HUDEP-2 (cell line): ENCODE results near the gene CAV1.

Experiments used
- DNase-seq, 76 experiments: peaks; one replicate each; lab custom pipeline; 2025; ENCODE audit not compliant: unreplicated experiment in 76 of 76; lab: John Stamatoyannopoulos, UW

CAV1 gene

DNA sequence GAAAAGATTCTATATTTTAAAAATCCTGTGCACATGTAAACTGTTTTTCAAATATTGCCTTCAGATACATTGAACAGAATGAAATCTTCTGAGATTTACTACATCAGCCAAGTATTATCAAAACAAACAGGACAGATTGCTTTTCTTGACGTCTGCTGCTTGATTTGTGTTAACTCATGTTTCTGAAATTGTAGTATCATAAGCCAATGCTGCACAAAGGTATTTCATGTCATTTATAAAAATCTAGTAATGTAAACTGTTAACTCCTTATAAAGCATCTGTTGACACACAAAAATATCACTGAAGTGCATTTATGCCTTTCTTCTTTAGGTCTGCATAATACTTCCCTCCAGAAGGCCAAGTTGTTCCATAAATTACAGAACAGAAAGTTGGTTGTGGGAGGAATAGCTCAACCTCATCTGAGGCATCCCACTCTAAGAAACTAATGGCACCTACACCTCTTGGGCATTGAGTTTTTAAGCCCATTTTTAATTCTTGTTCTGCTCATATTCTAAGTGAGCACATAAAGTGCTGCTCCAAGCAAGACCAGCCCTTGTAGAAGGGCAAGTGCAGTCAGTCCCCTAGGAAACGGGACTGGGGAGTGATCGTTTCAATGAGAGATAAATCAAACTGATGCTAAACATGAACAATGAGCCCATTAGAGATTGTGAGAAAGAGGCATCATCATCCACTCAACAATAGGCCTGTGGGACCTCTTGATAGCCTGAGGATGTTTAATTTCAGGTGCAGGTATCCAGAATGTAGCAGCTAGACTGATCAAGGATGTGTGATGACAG, 28.5 kb downstream of the CAV1 start:
- no peak for DNase-seq

DNA sequence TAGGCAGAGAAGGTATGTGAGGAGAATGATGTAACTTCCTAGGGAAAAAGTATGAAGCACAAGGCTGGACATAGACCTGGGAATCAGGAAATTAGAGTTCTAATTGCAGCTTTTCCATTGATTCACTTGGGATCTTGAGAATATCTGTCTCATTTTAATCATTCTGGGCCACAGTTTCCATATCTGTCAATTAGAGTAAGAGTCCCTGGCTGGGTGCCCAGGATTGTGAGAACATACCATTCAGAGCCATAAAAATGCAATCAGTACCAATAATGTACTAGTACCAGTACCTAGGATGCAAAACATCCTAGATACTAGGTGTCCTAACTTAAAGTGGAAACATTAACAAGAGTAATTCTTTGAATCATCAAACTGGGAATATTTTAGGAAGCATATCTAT, 29.6 kb downstream of the CAV1 start:
- DNase-seq = no peak

- DNase-seq = no peak
Observed at GRCh38 chr7:116554911-116555310, 30.1 kb downstream of the CAV1 start.

- no peak for DNase-seq
Observed at GRCh38 chr7:116557066-116557585, 32.3 kb downstream of the CAV1 start.

- DNase-seq = no peak
Observed at GRCh38 chr7:116557901-116558300, 33.1 kb downstream of the CAV1 start.

- DNase-seq = no peak
Observed at GRCh38 chr7:116560021-116560970, 35.5 kb downstream of the CAV1 start.

DNA sequence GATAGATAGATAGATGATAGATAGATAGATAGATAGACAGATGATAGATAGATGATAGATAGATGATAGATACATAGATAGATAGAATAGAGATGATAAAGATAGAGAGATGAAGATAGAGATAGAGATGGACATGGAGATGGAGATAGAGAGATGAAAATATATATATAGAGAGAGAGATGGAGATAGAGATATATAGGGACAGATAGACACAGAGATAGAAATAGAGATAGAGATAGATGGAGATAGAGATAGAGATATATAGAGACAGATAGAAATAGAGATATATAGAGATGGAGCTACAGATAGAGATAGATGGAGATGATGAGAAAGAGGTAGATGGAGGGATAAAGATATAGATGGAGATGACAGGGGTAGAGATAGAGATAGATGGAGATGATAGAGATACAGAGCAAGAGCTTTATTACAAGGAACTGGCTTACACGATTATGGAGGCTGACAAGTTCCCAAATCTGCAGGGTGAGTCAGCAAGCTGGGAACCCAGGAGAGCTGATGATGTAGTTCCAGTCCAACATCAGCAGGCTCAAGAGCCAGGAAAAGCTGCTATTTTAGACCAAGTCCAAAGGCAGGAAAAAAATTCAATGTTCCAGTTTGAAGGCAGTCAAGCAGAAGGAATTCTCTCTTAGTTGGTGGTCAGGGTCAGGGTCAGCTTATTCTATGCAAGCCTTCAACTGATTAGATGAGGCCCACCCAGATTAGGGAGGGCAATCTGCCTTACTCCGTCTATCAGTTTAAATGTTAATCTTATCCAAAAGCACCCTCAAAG, 37.1 kb downstream of the CAV1 start:
- no peak for DNase-seq

DNA sequence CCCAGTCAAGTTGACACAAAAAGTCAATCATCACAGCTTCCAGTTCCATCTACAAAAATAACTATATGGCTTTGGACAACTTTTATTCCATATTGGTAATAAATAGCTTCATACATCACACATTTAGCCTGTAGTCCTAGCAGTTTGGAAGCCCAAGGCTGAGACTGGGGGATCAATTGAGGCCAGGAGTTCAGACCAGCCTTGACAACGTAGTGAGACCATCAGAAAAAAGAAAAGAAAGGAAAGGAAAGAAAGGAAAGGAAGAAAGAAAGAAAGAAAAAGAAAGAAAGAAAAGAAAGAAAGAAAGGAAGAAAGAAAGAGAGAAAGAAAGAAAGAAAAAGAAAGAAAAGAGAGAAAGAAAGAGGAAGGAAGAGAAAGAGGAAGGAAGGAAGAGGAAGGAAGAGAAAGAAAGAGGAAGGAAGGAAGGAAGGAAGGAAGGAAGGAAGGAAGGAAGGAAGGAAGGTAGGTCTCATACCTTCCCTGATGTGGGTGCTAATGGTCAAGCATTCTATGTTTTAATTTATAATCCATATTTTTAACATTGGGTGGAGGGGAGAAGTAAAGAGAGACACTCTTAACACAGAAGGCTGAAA, 37.8 kb downstream of the CAV1 start:
- no peak for DNase-seq

DNA sequence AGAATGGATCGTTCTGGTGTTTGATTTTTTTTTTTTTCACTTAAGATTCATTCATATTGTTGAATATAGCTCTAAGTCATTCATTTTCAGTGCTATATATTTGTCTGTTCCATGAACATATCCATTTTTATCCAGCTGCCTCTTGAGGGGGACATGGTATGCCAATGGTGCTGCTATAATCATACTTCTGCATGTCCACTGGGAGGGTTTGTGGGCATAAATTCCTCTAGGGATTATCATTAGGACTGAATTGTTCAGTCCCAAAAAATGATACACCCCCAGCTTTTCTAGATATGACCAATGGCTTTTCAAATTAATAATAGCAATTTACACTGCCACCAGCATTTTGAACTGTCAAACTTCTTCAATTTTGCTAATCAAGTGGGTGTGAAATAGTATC, 41.1 kb downstream of the CAV1 start:
- DNase-seq = no peak

GRCh38 chr7:116566666-116567065, 41.8 kb downstream of the CAV1 start:
- DNase-seq = no peak

DNA sequence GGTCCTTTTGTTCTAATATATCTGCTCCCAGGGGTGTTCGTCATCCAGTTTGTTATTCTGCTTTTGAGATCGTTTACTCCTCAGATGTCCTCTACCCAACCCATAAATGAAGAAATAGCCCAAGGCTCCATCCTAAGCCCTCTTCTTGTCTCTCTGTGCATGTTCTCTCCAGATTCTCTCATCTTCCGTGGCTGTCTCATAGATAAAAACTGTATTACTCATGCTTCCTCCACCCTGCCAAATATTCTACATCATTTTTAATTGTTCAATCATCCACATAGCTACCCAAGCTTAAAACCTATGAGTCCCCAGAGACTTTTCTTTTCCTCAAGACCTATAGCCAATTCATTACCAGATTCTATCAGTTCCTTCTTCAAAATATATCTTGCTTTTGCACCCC, 44.9 kb downstream of the CAV1 start:
- DNase-seq = no peak

GRCh38 chr7:116570306-116570705, 45.5 kb downstream of the CAV1 start:
- DNase-seq = no peak

DNA sequence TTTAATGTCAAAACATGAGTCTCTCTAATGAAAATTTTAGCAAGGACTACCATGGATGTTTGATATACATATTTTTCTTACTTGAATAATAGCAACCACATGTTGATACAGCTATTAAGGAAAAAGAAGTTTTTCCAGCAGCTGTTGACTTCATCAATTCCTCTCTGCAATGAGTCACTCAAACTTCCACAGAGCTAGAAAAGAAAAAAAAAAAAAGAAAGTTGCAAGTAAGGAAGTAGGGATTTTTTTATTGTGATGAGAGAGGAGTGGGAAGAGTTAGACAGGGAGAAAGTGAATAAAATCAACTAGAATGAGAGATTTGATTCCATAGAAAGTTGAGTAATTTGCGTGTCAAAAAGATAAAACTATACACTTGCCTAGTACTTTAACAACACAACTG, 46.2 kb downstream of the CAV1 start:
- no peak for DNase-seq

DNA sequence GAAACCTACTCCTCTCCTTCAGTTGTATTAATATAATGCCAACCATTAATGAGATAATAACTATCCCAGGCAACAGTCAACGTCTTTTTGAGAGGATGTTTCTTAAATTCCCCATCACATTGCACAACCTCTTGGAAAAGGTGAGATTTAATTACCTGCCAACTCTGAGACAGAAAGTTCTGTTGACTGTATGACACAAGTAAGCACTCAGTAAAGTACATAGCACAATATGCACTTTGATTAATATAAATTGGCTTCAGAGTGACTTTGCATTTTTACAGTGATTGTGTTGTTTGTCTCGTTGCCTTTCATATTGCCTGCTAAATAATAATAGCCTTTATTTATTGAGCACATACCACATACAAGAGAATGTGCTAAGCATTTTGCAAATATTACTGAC, 46.7 kb downstream of the CAV1 start:
- no peak for DNase-seq

DNA sequence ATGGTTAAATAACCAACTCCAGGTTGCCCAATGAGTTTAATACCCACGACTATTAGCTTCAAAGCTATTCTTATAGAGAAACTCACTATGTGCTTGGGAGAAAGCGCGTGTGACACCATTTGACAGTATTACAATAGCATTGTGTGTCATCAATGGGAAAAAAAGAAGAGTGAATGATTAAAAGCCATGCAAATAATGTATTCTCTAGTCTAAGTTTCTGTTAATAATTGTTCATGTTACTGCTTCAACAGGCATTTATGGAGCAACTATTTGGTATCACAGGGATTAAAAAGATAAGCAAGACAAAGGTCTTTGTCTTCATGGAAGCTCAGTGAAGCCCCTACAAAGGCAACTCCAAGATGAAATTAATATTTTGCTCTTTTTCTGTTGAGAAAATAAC, 47.2 kb downstream of the CAV1 start:
- no peak for DNase-seq

GRCh38 chr7:116573541-116573940, 48.7 kb downstream of the CAV1 start:
- DNase-seq = no peak

GRCh38 chr7:116574025-116574822, 49.4 kb downstream of the CAV1 start:
- no peak for DNase-seq

- peak in 1 of 76 experiments; percentile 2 for DNase-seq
Observed at GRCh38 chr7:116575853-116576252, 51.0 kb downstream of the CAV1 start.
